ENCODE measurements around the gene AMMECR1L. TPM values are rescaled to one million over a fixed set of nuclear protein-coding genes. Genes with fewer than 3 reads are reported as not detected.

The AMMECR1L gene
- total RNA-seq, 2 experiments from 2014 or later = 16.4 to 17.4 TPM

GRCh38 chr2:127872354-127872753 is 13.4 kb downstream of the AMMECR1L start:
- H3K27ac Mint-ChIP-seq = no peak overlapping the region
- peaks cover 19% of the 10 kb centered on the region for H3K36me3 Mint-ChIP-seq
- no peak overlapping the region for H3K4me3 Mint-ChIP-seq

GRCh38 chr2:127865926-127866325 is 19.8 kb downstream of the AMMECR1L start:
- no peak overlapping the region for H3K27ac Mint-ChIP-seq
- H3K9me3 Mint-ChIP-seq = no peaks in the 10 kb centered on the region
- peaks cover 11% of the 10 kb centered on the region for H3K36me3 Mint-ChIP-seq
- no peaks in the 10 kb centered on the region for H3K4me1 Mint-ChIP-seq
- DNase-seq = no peak
- no peaks in the 10 kb centered on the region for H3K27me3 Mint-ChIP-seq
- no peak overlapping the region for H3K4me3 Mint-ChIP-seq

More at GRCh38 chr2:127872354-127872753, 13.4 kb downstream of the AMMECR1L start:
- no peak for DNase-seq
- Mint-ChIP-seq H3K27me3 (no peaks in the 10 kb centered on the region), H3K9me3 (no peaks in the 10 kb centered on the region), H3K4me1 (peaks cover 23% of the 10 kb centered on the region)

- no peaks in the 10 kb centered on the region for H3K4me1 Mint-ChIP-seq
- no peak overlapping the region for H3K4me3 Mint-ChIP-seq
- peaks cover 11% of the 10 kb centered on the region for H3K36me3 Mint-ChIP-seq
- no peak overlapping the region for H3K27ac Mint-ChIP-seq
- H3K9me3 Mint-ChIP-seq = no peaks in the 10 kb centered on the region
- H3K27me3 Mint-ChIP-seq = no peaks in the 10 kb centered on the region
- no peak for DNase-seq
Measured at GRCh38 chr2:127864877-127865276, 20.9 kb downstream of the AMMECR1L start.

GRCh38 chr2:127862228-127862627 is 23.5 kb downstream of the AMMECR1L start:
- Mint-ChIP-seq H3K4me1 (peaks cover 9% of the 10 kb centered on the region), H3K36me3 (peaks cover 10% of the 10 kb centered on the region), H3K27me3 (no peaks in the 10 kb centered on the region), H3K9me3 (no peaks in the 10 kb centered on the region), H3K27ac (no peak overlapping the region), H3K4me3 (no peak overlapping the region)
- DNase-seq = no peak

- no peak overlapping the region for H3K4me3 Mint-ChIP-seq
- peaks cover 19% of the 10 kb centered on the region for H3K36me3 Mint-ChIP-seq
- no peaks in the 10 kb centered on the region for H3K27me3 Mint-ChIP-seq
- no peak overlapping the region for H3K27ac Mint-ChIP-seq
- no peak for DNase-seq
- H3K9me3 Mint-ChIP-seq = no peaks in the 10 kb centered on the region
- H3K4me1 Mint-ChIP-seq = peaks cover 22% of the 10 kb centered on the region
Measured at GRCh38 chr2:127860130-127860529, 25.6 kb downstream of the AMMECR1L start.

- no peaks in the 10 kb centered on the region for H3K9me3 Mint-ChIP-seq
- DNase-seq = peak; percentile 58
- peak overlapping the region; percentile 47 for H3K4me3 Mint-ChIP-seq
- H3K36me3 Mint-ChIP-seq = peaks cover 17% of the 10 kb centered on the region
- no peaks in the 10 kb centered on the region for H3K27me3 Mint-ChIP-seq
- H3K27ac Mint-ChIP-seq = peak overlapping the region; percentile 59
- peaks cover 24% of the 10 kb centered on the region for H3K4me1 Mint-ChIP-seq
Measured at GRCh38 chr2:127859712-127860085, 26.1 kb downstream of the AMMECR1L start.

GRCh38 chr2:127857265-127857808 is 28.4 kb downstream of the AMMECR1L start:
- H3K27ac Mint-ChIP-seq = peak overlapping the region; percentile 90
- no peaks in the 10 kb centered on the region for H3K9me3 Mint-ChIP-seq
- H3K27me3 Mint-ChIP-seq = no peaks in the 10 kb centered on the region
- H3K4me1 Mint-ChIP-seq = peaks cover 38% of the 10 kb centered on the region
- peaks cover 28% of the 10 kb centered on the region for H3K36me3 Mint-ChIP-seq
- DNase-seq = peak; percentile 16
- peak overlapping the region; percentile 99 for H3K4me3 Mint-ChIP-seq

GRCh38 chr2:127853671-127854070 is 32.1 kb downstream of the AMMECR1L start:
- DNase-seq = no peak
- H3K27ac Mint-ChIP-seq = peak overlapping the region; percentile 7
- H3K36me3 Mint-ChIP-seq = peaks cover 50% of the 10 kb centered on the region
- peaks cover 34% of the 10 kb centered on the region for H3K4me1 Mint-ChIP-seq
- no peaks in the 10 kb centered on the region for H3K27me3 Mint-ChIP-seq
- no peak overlapping the region for H3K4me3 Mint-ChIP-seq
- H3K9me3 Mint-ChIP-seq = no peaks in the 10 kb centered on the region

GRCh38 chr2:127852388-127852787 is 33.4 kb downstream of the AMMECR1L start:
- Mint-ChIP-seq H3K9me3 (no peaks in the 10 kb centered on the region), H3K4me1 (peaks cover 33% of the 10 kb centered on the region), H3K4me3 (no peak overlapping the region), H3K27ac (no peak overlapping the region), H3K36me3 (peaks cover 50% of the 10 kb centered on the region), H3K27me3 (no peaks in the 10 kb centered on the region)
- DNase-seq = no peak

GRCh38 chr2:127847931-127848330 is 37.8 kb downstream of the AMMECR1L start:
- Mint-ChIP-seq H3K4me3 (no peak overlapping the region), H3K36me3 (peaks cover 52% of the 10 kb centered on the region), H3K27me3 (no peaks in the 10 kb centered on the region), H3K4me1 (peaks cover 2% of the 10 kb centered on the region), H3K9me3 (no peaks in the 10 kb centered on the region), H3K27ac (no peak overlapping the region)
- DNase-seq = no peak

- DNase-seq = no peak
- H3K27ac Mint-ChIP-seq = no peak overlapping the region
- H3K4me1 Mint-ChIP-seq = peaks cover 2% of the 10 kb centered on the region
- H3K4me3 Mint-ChIP-seq = no peak overlapping the region
- no peaks in the 10 kb centered on the region for H3K27me3 Mint-ChIP-seq
- peaks cover 37% of the 10 kb centered on the region for H3K36me3 Mint-ChIP-seq
- H3K9me3 Mint-ChIP-seq = no peaks in the 10 kb centered on the region
Measured at GRCh38 chr2:127844973-127845372, 40.8 kb downstream of the AMMECR1L start.

GRCh38 chr2:127843677-127844076 is 42.1 kb downstream of the AMMECR1L start:
- H3K9me3 Mint-ChIP-seq = no peaks in the 10 kb centered on the region
- H3K27ac Mint-ChIP-seq = peak overlapping the region; percentile 34
- H3K27me3 Mint-ChIP-seq = no peaks in the 10 kb centered on the region
- peaks cover 25% of the 10 kb centered on the region for H3K36me3 Mint-ChIP-seq
- no peak overlapping the region for H3K4me3 Mint-ChIP-seq
- peaks cover under 1% of the 10 kb centered on the region for H3K4me1 Mint-ChIP-seq
- DNase-seq = no peak

GRCh38 chr2:127841466-127842178 is 44.1 kb downstream of the AMMECR1L start:
- Mint-ChIP-seq H3K4me1 (no peaks in the 10 kb centered on the region), H3K36me3 (peaks cover 17% of the 10 kb centered on the region), H3K9me3 (no peaks in the 10 kb centered on the region), H3K27ac (no peak overlapping the region), H3K4me3 (no peak overlapping the region), H3K27me3 (no peaks in the 10 kb centered on the region)
- DNase-seq = no peak

- peaks cover 12% of the 10 kb centered on the region for H3K36me3 Mint-ChIP-seq
- H3K27me3 Mint-ChIP-seq = no peaks in the 10 kb centered on the region
- no peaks in the 10 kb centered on the region for H3K4me1 Mint-ChIP-seq
- no peaks in the 10 kb centered on the region for H3K9me3 Mint-ChIP-seq
- H3K27ac Mint-ChIP-seq = no peak overlapping the region
- H3K4me3 Mint-ChIP-seq = no peak overlapping the region
- no peak for DNase-seq
Measured at GRCh38 chr2:127840893-127841292, 44.9 kb downstream of the AMMECR1L start.

- H3K27ac Mint-ChIP-seq = no peak overlapping the region
- H3K27me3 Mint-ChIP-seq = no peaks in the 10 kb centered on the region
- no peak overlapping the region for H3K4me3 Mint-ChIP-seq
- peaks cover 14% of the 10 kb centered on the region for H3K4me1 Mint-ChIP-seq
- H3K36me3 Mint-ChIP-seq = no peaks in the 10 kb centered on the region
- H3K9me3 Mint-ChIP-seq = no peaks in the 10 kb centered on the region
- no peak for DNase-seq
Measured at GRCh38 chr2:127834951-127835350, 50.8 kb downstream of the AMMECR1L start.

- peaks cover 5% of the 10 kb centered on the region for H3K27me3 Mint-ChIP-seq
- H3K4me1 Mint-ChIP-seq = peaks cover 25% of the 10 kb centered on the region
- H3K27ac Mint-ChIP-seq = peak overlapping the region; percentile 89
- H3K9me3 Mint-ChIP-seq = peaks cover 31% of the 10 kb centered on the region
- peak; percentile 72 for DNase-seq
- peaks cover 26% of the 10 kb centered on the region for H3K36me3 Mint-ChIP-seq
- peak overlapping the region; percentile 57 for H3K4me3 Mint-ChIP-seq
Measured at GRCh38 chr2:127829845-127830246, 55.9 kb downstream of the AMMECR1L start.
